ENCODE measurements around the gene CTPS1. TPM values are rescaled to one million over a fixed set of nuclear protein-coding genes. Genes with fewer than 3 reads are reported as not detected.

CTPS1 gene
- polyA plus RNA-seq, 1 donor from 2014 or later, result 76.1 TPM

DNA sequence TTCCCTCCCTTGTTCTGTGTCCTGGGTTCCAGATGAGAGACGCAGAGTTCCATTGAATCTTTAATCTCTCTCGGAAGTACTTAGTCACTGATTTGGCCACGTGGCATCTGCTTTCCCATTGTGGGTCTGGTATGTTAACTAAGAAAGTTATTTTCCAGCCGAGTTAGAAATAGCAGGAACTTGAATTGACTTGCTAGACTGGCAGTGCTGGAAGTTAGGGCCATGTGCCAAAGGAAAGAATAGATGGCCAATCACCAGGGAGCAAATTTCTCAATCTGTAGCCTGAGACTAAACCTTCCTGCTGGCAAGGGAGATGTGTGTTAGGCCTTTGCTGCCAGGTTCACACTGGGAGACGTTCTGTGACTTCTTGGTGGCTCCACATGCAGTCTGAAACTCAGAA, 66.2 kb downstream of the CTPS1 start:
- no peaks in the 10 kb centered on the region for H3K9me2 ChIP-seq (ENCODE audit: insufficient read depth, low read length)
- no peak overlapping the region for H2AFZ ChIP-seq (ENCODE audit: low read depth, low read length)
- no peaks in the 10 kb centered on the region for H3K79me2 ChIP-seq (replicated peaks; ENCODE audit: insufficient read depth, low read length)
- H3K27me3 ChIP-seq (ENCODE audit: insufficient read depth, low read depth, low read length), result no peaks in the 10 kb centered on the region
- no peaks in the 10 kb centered on the region for H3K36me3 ChIP-seq (ENCODE audit: insufficient read depth, low read length)
- H3K9ac ChIP-seq (ENCODE audit: low read length), result no peak overlapping the region
- H3K27ac ChIP-seq (ENCODE audit: low read length), result no peak overlapping the region
- H3K9me3 ChIP-seq (ENCODE audit: low read length), result no peaks in the 10 kb centered on the region
- H3K4me2 ChIP-seq (ENCODE audit: low read length), result no peak overlapping the region
- H4K20me1 ChIP-seq (ENCODE audit: insufficient read depth), result no peaks in the 10 kb centered on the region
- TF ChIP-seq POLR2AphosphoS5 (IDR thresholded peaks at IDR 0.05) (no peak), EZH2 (IDR thresholded peaks at IDR 0.05; ENCODE audit: borderline replicate concordance, insufficient read depth, low read length, poor library complexity, severe bottlenecking) (no peak)
- H3F3A ChIP-seq (ENCODE audit: insufficient read depth, low read length, poor library complexity, severe bottlenecking), result no peaks in the 10 kb centered on the region
- no peak overlapping the region for H3K4me3 ChIP-seq (ENCODE audit: low read length)

DNA sequence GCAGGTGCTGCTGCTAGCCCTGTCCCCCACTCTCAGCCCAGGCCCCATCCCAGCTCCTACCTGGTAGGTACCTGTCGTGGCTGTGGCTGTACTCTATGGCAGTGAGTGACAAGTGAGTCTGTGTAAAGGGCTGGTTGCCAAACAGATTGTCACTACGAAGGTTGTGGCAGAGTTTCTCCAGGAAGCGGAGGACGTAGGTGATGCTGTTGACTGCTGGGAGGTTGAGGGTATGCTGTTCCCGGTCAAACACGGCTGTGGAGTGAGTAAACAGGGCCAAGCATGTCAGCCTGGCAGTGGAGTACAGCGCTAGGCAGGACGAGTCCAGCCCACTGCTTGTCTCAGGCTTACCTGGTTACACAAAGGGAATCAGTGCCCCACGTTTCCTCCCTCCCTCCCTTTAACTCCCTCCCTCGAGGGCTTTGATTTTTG, 66.9 kb downstream of the CTPS1 start:
- no peak overlapping the region for H3K9ac ChIP-seq (ENCODE audit: low read length)
- TF ChIP-seq RAD21 (conservative IDR thresholded peaks at IDR 0.05) (no peak), POLR2AphosphoS5 (IDR thresholded peaks at IDR 0.05) (no peak), MXI1 (conservative IDR thresholded peaks at IDR 0.05; ENCODE audit: poor library complexity, severe bottlenecking) (no peak), EZH2 (IDR thresholded peaks at IDR 0.05; ENCODE audit: borderline replicate concordance, insufficient read depth, low read length, poor library complexity, severe bottlenecking) (no peak), SMC3 (conservative IDR thresholded peaks at IDR 0.05; ENCODE audit: poor library complexity) (no peak), TAF1 (IDR thresholded peaks at IDR 0.05; ENCODE audit: low read depth) (no peak), EP300 (conservative IDR thresholded peaks at IDR 0.05; ENCODE audit: poor library complexity, severe bottlenecking) (no peak)
- TF ChIP-seq, protein P1, sequence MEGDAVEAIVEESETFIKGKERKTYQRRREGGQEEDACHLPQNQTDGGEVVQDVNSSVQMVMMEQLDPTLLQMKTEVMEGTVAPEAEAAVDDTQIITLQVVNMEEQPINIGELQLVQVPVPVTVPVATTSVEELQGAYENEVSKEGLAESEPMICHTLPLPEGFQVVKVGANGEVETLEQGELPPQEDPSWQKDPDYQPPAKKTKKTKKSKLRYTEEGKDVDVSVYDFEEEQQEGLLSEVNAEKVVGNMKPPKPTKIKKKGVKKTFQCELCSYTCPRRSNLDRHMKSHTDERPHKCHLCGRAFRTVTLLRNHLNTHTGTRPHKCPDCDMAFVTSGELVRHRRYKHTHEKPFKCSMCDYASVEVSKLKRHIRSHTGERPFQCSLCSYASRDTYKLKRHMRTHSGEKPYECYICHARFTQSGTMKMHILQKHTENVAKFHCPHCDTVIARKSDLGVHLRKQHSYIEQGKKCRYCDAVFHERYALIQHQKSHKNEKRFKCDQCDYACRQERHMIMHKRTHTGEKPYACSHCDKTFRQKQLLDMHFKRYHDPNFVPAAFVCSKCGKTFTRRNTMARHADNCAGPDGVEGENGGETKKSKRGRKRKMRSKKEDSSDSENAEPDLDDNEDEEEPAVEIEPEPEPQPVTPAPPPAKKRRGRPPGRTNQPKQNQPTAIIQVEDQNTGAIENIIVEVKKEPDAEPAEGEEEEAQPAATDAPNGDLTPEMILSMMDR (IDR thresholded peaks at IDR 0.05; ENCODE audit: poor library complexity, severe bottlenecking), result no peak
- TF ChIP-seq, protein P2, sequence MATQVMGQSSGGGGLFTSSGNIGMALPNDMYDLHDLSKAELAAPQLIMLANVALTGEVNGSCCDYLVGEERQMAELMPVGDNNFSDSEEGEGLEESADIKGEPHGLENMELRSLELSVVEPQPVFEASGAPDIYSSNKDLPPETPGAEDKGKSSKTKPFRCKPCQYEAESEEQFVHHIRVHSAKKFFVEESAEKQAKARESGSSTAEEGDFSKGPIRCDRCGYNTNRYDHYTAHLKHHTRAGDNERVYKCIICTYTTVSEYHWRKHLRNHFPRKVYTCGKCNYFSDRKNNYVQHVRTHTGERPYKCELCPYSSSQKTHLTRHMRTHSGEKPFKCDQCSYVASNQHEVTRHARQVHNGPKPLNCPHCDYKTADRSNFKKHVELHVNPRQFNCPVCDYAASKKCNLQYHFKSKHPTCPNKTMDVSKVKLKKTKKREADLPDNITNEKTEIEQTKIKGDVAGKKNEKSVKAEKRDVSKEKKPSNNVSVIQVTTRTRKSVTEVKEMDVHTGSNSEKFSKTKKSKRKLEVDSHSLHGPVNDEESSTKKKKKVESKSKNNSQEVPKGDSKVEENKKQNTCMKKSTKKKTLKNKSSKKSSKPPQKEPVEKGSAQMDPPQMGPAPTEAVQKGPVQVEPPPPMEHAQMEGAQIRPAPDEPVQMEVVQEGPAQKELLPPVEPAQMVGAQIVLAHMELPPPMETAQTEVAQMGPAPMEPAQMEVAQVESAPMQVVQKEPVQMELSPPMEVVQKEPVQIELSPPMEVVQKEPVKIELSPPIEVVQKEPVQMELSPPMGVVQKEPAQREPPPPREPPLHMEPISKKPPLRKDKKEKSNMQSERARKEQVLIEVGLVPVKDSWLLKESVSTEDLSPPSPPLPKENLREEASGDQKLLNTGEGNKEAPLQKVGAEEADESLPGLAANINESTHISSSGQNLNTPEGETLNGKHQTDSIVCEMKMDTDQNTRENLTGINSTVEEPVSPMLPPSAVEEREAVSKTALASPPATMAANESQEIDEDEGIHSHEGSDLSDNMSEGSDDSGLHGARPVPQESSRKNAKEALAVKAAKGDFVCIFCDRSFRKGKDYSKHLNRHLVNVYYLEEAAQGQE (IDR thresholded peaks at IDR 0.05; ENCODE audit: borderline replicate concordance), result no peak

DNA sequence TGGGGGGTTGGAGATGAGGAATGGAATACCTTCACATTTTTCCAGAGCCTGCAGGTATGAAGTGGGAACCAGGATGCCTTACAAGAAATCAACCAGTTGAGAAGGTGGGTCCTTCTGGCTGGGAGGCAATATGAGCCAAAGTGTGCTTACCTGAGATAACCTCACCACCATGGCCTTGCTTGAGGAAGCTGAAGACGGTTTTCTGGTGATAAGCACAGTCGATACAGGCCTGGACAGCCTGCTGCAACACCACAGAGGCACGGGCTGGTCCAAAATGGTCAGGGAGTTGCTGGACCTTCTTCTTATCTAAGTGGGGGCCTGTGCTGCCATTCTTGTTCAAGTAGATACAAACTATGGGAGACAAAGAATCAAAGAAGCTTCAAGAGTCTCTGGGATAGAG, 69.0 kb downstream of the CTPS1 start:
- no peaks in the 10 kb centered on the region for H4K20me1 ChIP-seq (ENCODE audit: insufficient read depth)
- H3K36me3 ChIP-seq (ENCODE audit: insufficient read depth, low read length), result no peaks in the 10 kb centered on the region
- no peaks in the 10 kb centered on the region for H3K9me3 ChIP-seq (ENCODE audit: low read length)
- no peak overlapping the region for H3K27ac ChIP-seq (ENCODE audit: low read length)
- H3K27me3 ChIP-seq (ENCODE audit: insufficient read depth, low read depth, low read length), result no peaks in the 10 kb centered on the region
- H2AFZ ChIP-seq (ENCODE audit: low read depth, low read length), result no peak overlapping the region
- H3K4me3 ChIP-seq (ENCODE audit: low read length), result no peak overlapping the region
- no peaks in the 10 kb centered on the region for H3K9me2 ChIP-seq (ENCODE audit: insufficient read depth, low read length)
- no peak overlapping the region for H3K4me2 ChIP-seq (ENCODE audit: low read length)
- H3F3A ChIP-seq (ENCODE audit: insufficient read depth, low read length, poor library complexity, severe bottlenecking), result no peaks in the 10 kb centered on the region
- TF ChIP-seq EZH2 (IDR thresholded peaks at IDR 0.05; ENCODE audit: borderline replicate concordance, insufficient read depth, low read length, poor library complexity, severe bottlenecking), result no peak
- TF ChIP-seq RAD21 (conservative IDR thresholded peaks at IDR 0.05), result no peak
- TF ChIP-seq, protein P1 (IDR thresholded peaks at IDR 0.05; ENCODE audit: poor library complexity, severe bottlenecking), result no peak
- TF ChIP-seq EP300 (conservative IDR thresholded peaks at IDR 0.05; ENCODE audit: poor library complexity, severe bottlenecking), result no peak
- no peak for TF ChIP-seq MXI1 (conservative IDR thresholded peaks at IDR 0.05; ENCODE audit: poor library complexity, severe bottlenecking)
- no peak for TF ChIP-seq SMC3 (conservative IDR thresholded peaks at IDR 0.05; ENCODE audit: poor library complexity)
- TF ChIP-seq, protein P2 (IDR thresholded peaks at IDR 0.05; ENCODE audit: borderline replicate concordance), result no peak
- TF ChIP-seq POLR2AphosphoS5 (IDR thresholded peaks at IDR 0.05), result no peak
- H3K79me2 ChIP-seq (replicated peaks; ENCODE audit: insufficient read depth, low read length), result no peaks in the 10 kb centered on the region
- no peak overlapping the region for H3K9ac ChIP-seq (ENCODE audit: low read length)

More for the DNA sequence above, 66.9 kb downstream of the CTPS1 start:
- H3K4me3 ChIP-seq (ENCODE audit: low read length), result no peak overlapping the region
- no peaks in the 10 kb centered on the region for H3K79me2 ChIP-seq (replicated peaks; ENCODE audit: insufficient read depth, low read length)
- H3K27me3 ChIP-seq (ENCODE audit: insufficient read depth, low read depth, low read length), result no peaks in the 10 kb centered on the region
- H3F3A ChIP-seq (ENCODE audit: insufficient read depth, low read length, poor library complexity, severe bottlenecking), result no peaks in the 10 kb centered on the region
- H4K20me1 ChIP-seq (ENCODE audit: insufficient read depth), result no peaks in the 10 kb centered on the region
- H3K9me3 ChIP-seq (ENCODE audit: low read length), result no peaks in the 10 kb centered on the region
- H3K36me3 ChIP-seq (ENCODE audit: insufficient read depth, low read length), result no peaks in the 10 kb centered on the region
- H2AFZ ChIP-seq (ENCODE audit: low read depth, low read length), result no peak overlapping the region
- H3K27ac ChIP-seq (ENCODE audit: low read length), result no peak overlapping the region
- H3K4me2 ChIP-seq (ENCODE audit: low read length), result no peak overlapping the region
- no peaks in the 10 kb centered on the region for H3K9me2 ChIP-seq (ENCODE audit: insufficient read depth, low read length)
